Measurements from ENCODE around the gene CNTN5. TPM values are rescaled to one million over a fixed set of nuclear protein-coding genes. Genes with fewer than 3 reads are reported as not detected.

Gene CNTN5
- total RNA-seq, 2 experiments from 2014 or later: not detected

DNA sequence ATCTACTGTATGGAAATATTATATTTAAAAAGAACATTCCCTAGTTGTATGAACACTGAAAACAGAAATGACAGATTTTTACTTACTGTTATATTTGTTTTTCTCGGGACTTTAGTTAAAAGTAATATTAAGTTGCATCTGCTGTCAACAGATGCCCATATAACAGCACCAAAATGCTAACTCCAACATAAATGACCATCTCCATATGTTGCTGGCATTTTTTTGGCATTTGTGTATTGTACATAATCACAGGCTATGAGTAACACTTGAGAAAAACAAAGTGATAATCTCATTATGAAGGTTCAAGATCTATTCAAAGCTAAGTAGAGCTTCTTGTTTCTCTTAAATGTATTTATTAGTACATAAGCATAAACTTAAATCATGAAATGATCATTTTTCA lies 172.0 kb downstream of the CNTN5 start:
- Histone ChIP-seq H3K4me3 (ENCODE audit: low read length) (no peak overlapping the region), H3K4me1 (ENCODE audit: insufficient read depth, low read length) (no peaks in the 10 kb centered on the region), H3K9me3 (ENCODE audit: control insufficient read depth in 1 of 2, insufficient read depth in 1 of 2, low read length in 2 of 2) (no peaks in the 10 kb centered on the region), H3K36me3 (ENCODE audit: insufficient read depth, low read length) (no peaks in the 10 kb centered on the region), H3K27ac (ENCODE audit: low read depth in 1 of 2, low read length in 2 of 2) (no peak overlapping the region), H3K27me3 (ENCODE audit: control insufficient read depth in 1 of 2, insufficient read depth in 2 of 2, low read length in 2 of 2) (no peaks in the 10 kb centered on the region)
- intact Hi-C loops (cut with DNase I, micrococcal nuclease): loop anchor here in 1 of 2 experiments (10.0 kb wide), 1 partner anchor 938 kb away; no protein-coding TSS in a partner anchor
- no peaks in the 10 kb centered on the region for H3K4me1 Mint-ChIP-seq (ENCODE audit: low read depth)
- DNase-seq (no peak), ATAC-seq (ENCODE audit: poor library complexity) (no peak)
- H3K27ac Mint-ChIP-seq: no peak overlapping the region
- H3K36me3 Mint-ChIP-seq (ENCODE audit: low read depth): no peaks in the 10 kb centered on the region
- H3K4me3 Mint-ChIP-seq: no peak overlapping the region
- no peak for TF ChIP-seq CTCF (IDR thresholded peaks at IDR 0.05)
- no peaks in the 10 kb centered on the region for H3K27me3 Mint-ChIP-seq
- peaks cover 4% of the 10 kb centered on the region for H3K9me3 Mint-ChIP-seq
- ChIA-PET POLR2A (no interaction called here), CTCF (no interaction called here)

DNA sequence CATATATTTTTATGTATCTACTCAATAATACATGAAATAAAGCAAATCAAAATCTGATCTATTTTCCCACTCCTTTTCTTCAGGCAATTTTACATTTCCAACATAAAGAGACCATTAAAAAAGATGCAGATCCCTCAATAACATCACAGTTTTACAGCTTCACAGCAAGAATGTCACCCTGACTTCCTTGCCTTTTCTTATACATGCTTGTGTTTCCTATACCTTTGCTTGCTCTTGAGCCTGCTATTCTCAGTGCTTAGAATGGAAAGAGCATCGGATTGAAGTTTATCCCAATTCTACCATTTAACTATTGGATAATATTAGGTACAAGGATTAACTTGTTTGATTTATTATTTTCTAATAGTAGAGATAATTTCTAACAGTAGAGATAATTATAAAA lies 176.7 kb downstream of the CNTN5 start:
- Histone ChIP-seq H3K9me3 (ENCODE audit: control insufficient read depth in 1 of 2, insufficient read depth in 1 of 2, low read length in 2 of 2) (peaks cover 0 to 3% of the 10 kb centered on the region in 2 experiments), H3K4me1 (ENCODE audit: insufficient read depth, low read length) (no peaks in the 10 kb centered on the region), H3K36me3 (ENCODE audit: insufficient read depth, low read length) (no peaks in the 10 kb centered on the region), H3K27me3 (ENCODE audit: control insufficient read depth in 1 of 2, insufficient read depth in 2 of 2, low read length in 2 of 2) (no peaks in the 10 kb centered on the region), H3K27ac (ENCODE audit: low read depth in 1 of 2, low read length in 2 of 2) (no peak overlapping the region), H3K4me3 (ENCODE audit: low read length) (no peak overlapping the region)
- intact Hi-C loops (cut with DNase I, micrococcal nuclease): loop anchor here in 1 of 2 experiments (10.0 kb wide), 1 partner anchor 943 kb away; no protein-coding TSS in a partner anchor
- no peak for ATAC-seq (ENCODE audit: poor library complexity)
- CTCF ChIA-PET: no interaction called here
- no peak overlapping the region for H3K4me3 Mint-ChIP-seq
- POLR2A ChIA-PET: no interaction called here
- no peak for TF ChIP-seq CTCF (IDR thresholded peaks at IDR 0.05)
- H3K36me3 Mint-ChIP-seq (ENCODE audit: low read depth): no peaks in the 10 kb centered on the region
- H3K4me1 Mint-ChIP-seq (ENCODE audit: low read depth): no peaks in the 10 kb centered on the region
- peaks cover 7% of the 10 kb centered on the region for H3K9me3 Mint-ChIP-seq
- H3K27me3 Mint-ChIP-seq: no peaks in the 10 kb centered on the region
- DNase-seq: no peak
- H3K27ac Mint-ChIP-seq: no peak overlapping the region

- no peak overlapping the region for H3K4me3 Mint-ChIP-seq
- H3K4me1 Mint-ChIP-seq (ENCODE audit: low read depth): no peaks in the 10 kb centered on the region
- Histone ChIP-seq H3K27me3 (ENCODE audit: control insufficient read depth in 1 of 2, insufficient read depth in 2 of 2, low read length in 2 of 2) (no peaks in the 10 kb centered on the region), H3K4me3 (ENCODE audit: low read length) (no peak overlapping the region), H3K9me3 (ENCODE audit: control insufficient read depth in 1 of 2, insufficient read depth in 1 of 2, low read length in 2 of 2) (peaks cover 0 to 3% of the 10 kb centered on the region in 2 experiments), H3K36me3 (ENCODE audit: insufficient read depth, low read length) (no peaks in the 10 kb centered on the region), H3K27ac (ENCODE audit: low read depth in 1 of 2, low read length in 2 of 2) (no peak overlapping the region), H3K4me1 (ENCODE audit: insufficient read depth, low read length) (no peaks in the 10 kb centered on the region)
- intact Hi-C loops (cut with DNase I, micrococcal nuclease): loop anchor here in 1 of 2 experiments (10.0 kb wide), 1 partner anchor 943 kb away; no protein-coding TSS in a partner anchor
- no peaks in the 10 kb centered on the region for H3K27me3 Mint-ChIP-seq
- POLR2A ChIA-PET: no interaction called here
- DNase-seq (no peak), ATAC-seq (ENCODE audit: poor library complexity) (no peak)
- CTCF ChIA-PET: no interaction called here
- H3K36me3 Mint-ChIP-seq (ENCODE audit: low read depth): no peaks in the 10 kb centered on the region
- peaks cover 7% of the 10 kb centered on the region for H3K9me3 Mint-ChIP-seq
- no peak for TF ChIP-seq CTCF (IDR thresholded peaks at IDR 0.05)
- H3K27ac Mint-ChIP-seq: no peak overlapping the region
Measured at GRCh38 chr11:99198215-99198614, 177.5 kb downstream of the CNTN5 start.

Data from CD4-positive, alpha-beta T cell (primary cell).